ENCODE results near the gene RAI2. TPM values are rescaled to one million over a fixed set of nuclear protein-coding genes. Genes with fewer than 3 reads are reported as not detected.
A peak's percentile ranks its signal among the peaks of the same experiment; 100 is the strongest.

The RAI2 gene
- total and polyA plus RNA-seq, 9 donors: 1.5 to 11.1 (median 8.2) TPM

DNA sequence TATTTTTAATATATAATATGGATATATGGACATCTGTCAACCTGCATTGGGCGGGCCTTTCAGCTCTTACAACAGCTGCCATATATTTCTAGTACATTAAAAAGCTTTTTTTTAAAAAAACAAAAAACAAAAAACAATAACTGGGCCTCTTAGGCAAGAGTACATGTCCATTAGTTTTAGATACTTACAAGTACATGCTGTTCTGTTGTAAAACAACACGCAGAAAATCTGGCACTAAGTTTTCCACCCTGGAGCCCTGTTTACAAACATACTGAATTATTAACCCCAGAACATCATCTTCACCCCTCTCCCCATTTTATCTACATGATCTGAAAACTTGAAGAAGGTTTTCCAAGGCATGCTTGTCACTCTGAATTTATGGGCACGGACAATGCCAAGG lies 29.8 kb downstream of the RAI2 start:
- no peaks in the 10 kb centered on the region for H3K9me3 ChIP-seq (replicated peaks; ENCODE audit: control insufficient read depth, low read depth, low read length)
- WGBS (ENCODE audit: insufficient coverage): 40% methylated on average over 1 of the region's 3 CpGs
- no peak for DNase-seq
- no peaks in the 10 kb centered on the region for H3K4me1 ChIP-seq (ENCODE audit: control insufficient read depth, insufficient read depth, low read length)
- peaks cover 34% of the 10 kb centered on the region for H3K27me3 ChIP-seq (ENCODE audit: control insufficient read depth, insufficient read depth, low read length)
- no peak overlapping the region for H3K27ac ChIP-seq (ENCODE audit: low read length)
- H3K36me3 ChIP-seq (ENCODE audit: control insufficient read depth, insufficient read depth, low read length): no peaks in the 10 kb centered on the region
- H3K4me3 ChIP-seq (ENCODE audit: low read length): no peak overlapping the region

DNA sequence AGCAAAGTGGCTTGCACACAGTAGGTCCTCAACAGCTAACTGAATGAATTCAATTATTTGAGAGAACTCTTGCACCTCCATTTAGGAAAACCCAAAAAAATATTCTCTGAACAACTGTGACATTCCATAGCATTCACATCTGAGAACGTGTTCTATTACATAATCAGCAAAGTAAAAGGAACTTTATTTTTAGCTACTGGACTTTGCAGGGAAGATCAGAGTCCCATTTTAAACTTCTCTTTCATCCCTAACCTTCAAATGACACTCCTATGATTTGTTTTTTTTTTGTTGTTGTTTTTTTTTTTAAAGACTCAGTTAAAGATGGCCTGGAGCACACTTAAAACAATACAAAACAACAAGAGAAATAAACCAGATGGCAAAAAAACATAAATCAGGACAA lies 30.9 kb downstream of the RAI2 start:
- H3K4me1 ChIP-seq (ENCODE audit: control insufficient read depth, insufficient read depth, low read length): no peaks in the 10 kb centered on the region
- no peak overlapping the region for H3K4me3 ChIP-seq (ENCODE audit: low read length)
- H3K27me3 ChIP-seq (ENCODE audit: control insufficient read depth, insufficient read depth, low read length): peaks cover 34% of the 10 kb centered on the region
- H3K36me3 ChIP-seq (ENCODE audit: control insufficient read depth, insufficient read depth, low read length): no peaks in the 10 kb centered on the region
- no peak overlapping the region for H3K27ac ChIP-seq (ENCODE audit: low read length)
- no peak for DNase-seq
- H3K9me3 ChIP-seq (replicated peaks; ENCODE audit: control insufficient read depth, low read depth, low read length): no peaks in the 10 kb centered on the region
- WGBS (ENCODE audit: insufficient coverage): no CpG with 5 or more reads among the region's 1 CpG

DNA sequence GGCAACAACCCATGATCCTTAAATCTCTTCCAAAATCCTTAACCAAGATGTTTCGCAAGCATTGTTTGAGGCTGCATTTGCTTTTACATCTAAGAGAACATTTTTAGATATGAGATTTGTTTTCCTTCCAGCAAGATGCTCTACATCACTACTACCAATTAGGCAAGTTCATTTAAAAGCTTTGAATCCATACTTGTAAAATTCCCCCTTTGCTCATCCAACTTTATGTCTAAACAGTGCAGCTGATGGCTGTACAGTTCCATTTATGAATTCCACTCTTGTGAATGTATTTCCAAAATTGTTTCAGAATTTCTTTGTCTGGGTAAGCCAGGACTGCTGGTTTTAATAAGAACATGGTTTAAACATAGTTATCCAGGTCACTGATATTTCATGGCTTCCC lies 31.5 kb downstream of the RAI2 start:
- H3K4me1 ChIP-seq (ENCODE audit: control insufficient read depth, insufficient read depth, low read length): no peaks in the 10 kb centered on the region
- H3K9me3 ChIP-seq (replicated peaks; ENCODE audit: control insufficient read depth, low read depth, low read length): no peaks in the 10 kb centered on the region
- no peak for DNase-seq
- no CpG with 5 or more reads among the region's 1 CpG for WGBS (ENCODE audit: insufficient coverage)
- H3K36me3 ChIP-seq (ENCODE audit: control insufficient read depth, insufficient read depth, low read length): no peaks in the 10 kb centered on the region
- no peak overlapping the region for H3K4me3 ChIP-seq (ENCODE audit: low read length)
- H3K27me3 ChIP-seq (ENCODE audit: control insufficient read depth, insufficient read depth, low read length): peaks cover 30% of the 10 kb centered on the region
- no peak overlapping the region for H3K27ac ChIP-seq (ENCODE audit: low read length)

DNA sequence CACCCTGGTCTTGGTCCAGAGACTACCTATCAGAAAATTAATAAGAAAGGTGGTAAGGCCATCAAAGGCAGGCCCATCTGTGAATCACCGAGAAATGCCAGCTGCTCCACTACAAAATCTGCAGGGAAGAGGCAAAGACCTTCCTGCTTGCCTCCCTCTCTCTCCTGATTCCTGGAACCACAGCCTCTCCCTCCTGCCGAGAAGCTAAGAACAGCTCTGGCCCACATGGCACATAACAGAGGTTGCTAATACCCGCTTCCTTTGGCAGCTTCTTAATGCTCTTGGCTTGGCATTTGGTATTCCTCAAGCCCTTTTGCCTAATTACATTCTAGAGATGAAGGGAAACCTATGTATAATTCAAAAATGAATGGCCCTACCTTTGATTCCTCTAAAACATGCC lies 32.9 kb downstream of the RAI2 start:
- no peak overlapping the region for H3K27ac ChIP-seq (ENCODE audit: low read length)
- DNase-seq: no peak
- no peaks in the 10 kb centered on the region for H3K36me3 ChIP-seq (ENCODE audit: control insufficient read depth, insufficient read depth, low read length)
- 85% methylated on average over 2 of the region's 3 CpGs for WGBS (ENCODE audit: insufficient coverage)
- peaks cover 36% of the 10 kb centered on the region for H3K27me3 ChIP-seq (ENCODE audit: control insufficient read depth, insufficient read depth, low read length)
- no peaks in the 10 kb centered on the region for H3K9me3 ChIP-seq (replicated peaks; ENCODE audit: control insufficient read depth, low read depth, low read length)
- H3K4me3 ChIP-seq (ENCODE audit: low read length): no peak overlapping the region
- H3K4me1 ChIP-seq (ENCODE audit: control insufficient read depth, insufficient read depth, low read length): no peaks in the 10 kb centered on the region

DNA sequence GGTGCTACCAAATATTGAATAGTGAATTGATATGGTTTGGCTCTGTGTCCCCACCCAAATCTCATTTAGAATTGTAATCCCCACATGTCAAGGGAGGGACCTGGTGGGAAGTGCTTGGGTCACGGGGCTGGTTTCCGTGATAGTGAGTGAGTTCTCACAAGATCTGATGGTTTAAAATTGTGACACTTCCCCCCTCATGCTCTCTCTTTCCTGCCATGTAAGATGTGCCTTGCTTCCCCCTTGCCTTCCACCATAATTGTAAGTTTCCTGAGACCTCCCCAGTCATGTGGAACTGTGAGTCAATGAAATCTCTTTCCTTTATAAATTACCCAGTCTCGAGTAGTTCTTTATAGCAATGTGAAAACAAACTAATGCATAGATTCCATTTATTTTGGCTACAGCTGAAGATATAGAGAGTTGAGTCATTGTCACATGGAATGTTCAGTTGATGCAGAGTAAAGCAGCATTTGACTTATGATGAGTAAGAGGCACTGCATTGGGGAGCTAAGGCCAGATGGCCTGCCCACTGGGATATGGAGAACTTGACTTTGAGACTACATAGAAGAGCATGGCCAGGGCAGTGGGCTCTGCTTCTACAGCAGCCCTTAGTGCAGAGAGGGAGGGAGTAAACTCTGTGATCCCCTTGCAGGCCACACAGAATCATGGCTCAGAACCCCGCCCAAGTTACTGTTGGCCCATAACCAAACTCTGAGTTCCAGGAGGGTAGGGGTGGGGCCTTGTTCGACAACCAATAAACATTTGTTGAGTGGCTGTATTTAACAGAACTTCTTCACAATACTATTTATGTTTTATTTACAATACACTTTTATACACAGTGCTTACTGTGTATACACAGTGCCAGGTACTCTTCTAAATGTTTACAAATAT lies 34.2 kb downstream of the RAI2 start:
- H3K9me3 ChIP-seq (replicated peaks; ENCODE audit: control insufficient read depth, low read depth, low read length): no peaks in the 10 kb centered on the region
- peaks cover 28% of the 10 kb centered on the region for H3K27me3 ChIP-seq (ENCODE audit: control insufficient read depth, insufficient read depth, low read length)
- no peak for DNase-seq
- no peaks in the 10 kb centered on the region for H3K36me3 ChIP-seq (ENCODE audit: control insufficient read depth, insufficient read depth, low read length)
- H3K4me1 ChIP-seq (ENCODE audit: control insufficient read depth, insufficient read depth, low read length): no peaks in the 10 kb centered on the region
- no CpG with 5 or more reads among the region's 5 CpGs for WGBS (ENCODE audit: insufficient coverage)
- no peak overlapping the region for H3K4me3 ChIP-seq (ENCODE audit: low read length)
- H3K27ac ChIP-seq (ENCODE audit: low read length): no peak overlapping the region

DNA sequence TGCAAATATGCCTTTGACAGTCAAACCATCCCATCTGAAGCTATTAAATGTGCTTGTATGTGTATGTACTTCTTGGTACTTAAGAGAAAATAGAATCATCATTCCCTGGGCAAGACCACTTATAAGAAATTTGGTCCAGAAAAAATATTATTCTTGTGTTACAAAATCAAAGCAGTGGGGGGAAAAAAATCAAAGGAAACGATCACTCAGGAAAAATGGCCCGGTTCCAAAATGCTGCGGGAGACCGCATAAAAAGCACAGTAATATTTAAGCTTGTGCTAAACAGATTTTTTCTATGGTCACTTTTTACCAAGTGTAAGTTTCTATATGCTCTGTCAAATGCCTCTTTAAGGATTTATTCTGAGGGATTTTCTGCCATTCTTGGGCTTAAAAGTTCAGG lies 36.1 kb downstream of the RAI2 start:
- Histone ChIP-seq H3K36me3 (ENCODE audit: control insufficient read depth, insufficient read depth, low read length) (no peaks in the 10 kb centered on the region), H3K4me1 (ENCODE audit: control insufficient read depth, insufficient read depth, low read length) (no peaks in the 10 kb centered on the region), H3K9me3 (replicated peaks; ENCODE audit: control insufficient read depth, low read depth, low read length) (no peaks in the 10 kb centered on the region), H3K27ac (ENCODE audit: low read length) (no peak overlapping the region), H3K4me3 (ENCODE audit: low read length) (no peak overlapping the region), H3K27me3 (ENCODE audit: control insufficient read depth, insufficient read depth, low read length) (peaks cover 38% of the 10 kb centered on the region)
- WGBS (ENCODE audit: insufficient coverage): no CpG with 5 or more reads among the region's 4 CpGs
- no peak for DNase-seq

DNA sequence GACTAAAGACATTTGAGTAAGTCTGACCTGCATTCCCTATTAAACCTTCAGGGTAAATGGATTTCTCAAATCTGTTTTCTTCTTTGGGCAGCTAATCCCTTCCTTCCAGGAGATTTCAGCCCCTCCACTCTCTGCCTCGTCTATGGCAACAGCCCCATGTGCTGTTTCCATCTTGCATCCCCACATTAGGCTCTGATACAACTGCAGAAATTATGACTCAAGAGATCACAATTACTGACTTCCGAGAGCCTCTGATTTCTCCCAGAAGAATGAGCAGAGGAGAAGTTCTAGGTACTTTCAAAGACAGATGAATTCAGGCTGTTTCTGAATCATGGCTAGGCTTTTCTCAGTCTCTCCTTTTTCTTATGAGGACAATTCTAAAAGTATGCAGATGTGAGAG lies 38.7 kb downstream of the RAI2 start:
- H3K27ac ChIP-seq (ENCODE audit: low read length): no peak overlapping the region
- H3K9me3 ChIP-seq (replicated peaks; ENCODE audit: control insufficient read depth, low read depth, low read length): no peaks in the 10 kb centered on the region
- DNase-seq: no peak
- H3K27me3 ChIP-seq (ENCODE audit: control insufficient read depth, insufficient read depth, low read length): peaks cover 39% of the 10 kb centered on the region
- 20% methylated on average over 1 of the region's 2 CpGs for WGBS (ENCODE audit: insufficient coverage)
- H3K4me1 ChIP-seq (ENCODE audit: control insufficient read depth, insufficient read depth, low read length): peaks cover 6% of the 10 kb centered on the region
- H3K4me3 ChIP-seq (ENCODE audit: low read length): no peak overlapping the region
- H3K36me3 ChIP-seq (ENCODE audit: control insufficient read depth, insufficient read depth, low read length): no peaks in the 10 kb centered on the region

DNA sequence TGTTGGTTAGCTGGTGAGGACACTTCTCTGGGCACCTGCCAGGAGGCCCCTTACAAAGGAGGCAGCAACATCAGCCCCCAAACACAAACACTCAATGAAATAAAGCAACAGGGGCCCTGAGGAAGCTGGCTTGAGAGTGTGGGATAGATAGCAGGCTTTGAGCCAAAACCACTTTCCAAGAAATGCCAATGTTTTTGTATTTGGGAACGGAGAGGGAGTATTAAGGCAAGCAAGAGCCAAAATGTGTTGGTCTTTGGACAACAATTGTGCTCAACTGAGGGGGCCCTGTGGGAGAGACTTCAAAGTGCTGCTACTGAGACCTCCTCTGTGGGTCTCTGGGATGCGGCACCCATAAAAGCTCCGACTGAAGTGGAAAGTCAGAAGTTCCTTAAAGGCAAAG lies 41.0 kb downstream of the RAI2 start:
- Histone ChIP-seq H3K9me3 (replicated peaks; ENCODE audit: control insufficient read depth, low read depth, low read length) (no peaks in the 10 kb centered on the region), H3K36me3 (ENCODE audit: control insufficient read depth, insufficient read depth, low read length) (no peaks in the 10 kb centered on the region), H3K4me1 (ENCODE audit: control insufficient read depth, insufficient read depth, low read length) (peaks cover 8% of the 10 kb centered on the region), H3K4me3 (ENCODE audit: low read length) (no peak overlapping the region), H3K27ac (ENCODE audit: low read length) (no peak overlapping the region), H3K27me3 (ENCODE audit: control insufficient read depth, insufficient read depth, low read length) (peaks cover 44% of the 10 kb centered on the region)
- 29% methylated on average over 1 of the region's 3 CpGs for WGBS (ENCODE audit: insufficient coverage)
- DNase-seq: no peak

DNA sequence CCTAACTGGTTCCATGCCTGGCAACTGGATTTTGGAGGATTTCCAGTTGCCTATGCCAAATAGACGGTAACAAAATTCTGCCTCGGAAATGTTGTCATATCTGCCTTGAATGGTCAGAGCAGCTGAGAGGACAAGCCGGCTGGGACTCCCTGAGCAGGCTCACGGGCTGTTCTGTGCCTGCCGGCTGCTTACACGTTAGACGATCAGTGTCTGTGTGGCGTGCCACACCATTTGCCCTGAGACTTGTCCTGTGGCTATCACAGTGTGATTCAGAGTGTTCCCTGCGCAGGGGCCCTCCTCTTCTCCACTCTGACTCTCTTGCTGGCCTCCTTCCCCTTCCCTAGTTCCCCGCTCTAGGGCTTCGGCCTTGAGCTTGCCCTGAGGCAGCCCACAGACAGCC lies 42.4 kb downstream of the RAI2 start:
- Histone ChIP-seq H3K4me3 (ENCODE audit: low read length) (no peak overlapping the region), H3K27ac (ENCODE audit: low read length) (no peak overlapping the region), H3K4me1 (ENCODE audit: control insufficient read depth, insufficient read depth, low read length) (peaks cover 8% of the 10 kb centered on the region), H3K9me3 (replicated peaks; ENCODE audit: control insufficient read depth, low read depth, low read length) (no peaks in the 10 kb centered on the region), H3K36me3 (ENCODE audit: control insufficient read depth, insufficient read depth, low read length) (no peaks in the 10 kb centered on the region), H3K27me3 (ENCODE audit: control insufficient read depth, insufficient read depth, low read length) (peaks cover 46% of the 10 kb centered on the region)
- WGBS (ENCODE audit: insufficient coverage): 74% methylated on average over 9 of the region's 11 CpGs
- DNase-seq: peak; percentile 43

DNA sequence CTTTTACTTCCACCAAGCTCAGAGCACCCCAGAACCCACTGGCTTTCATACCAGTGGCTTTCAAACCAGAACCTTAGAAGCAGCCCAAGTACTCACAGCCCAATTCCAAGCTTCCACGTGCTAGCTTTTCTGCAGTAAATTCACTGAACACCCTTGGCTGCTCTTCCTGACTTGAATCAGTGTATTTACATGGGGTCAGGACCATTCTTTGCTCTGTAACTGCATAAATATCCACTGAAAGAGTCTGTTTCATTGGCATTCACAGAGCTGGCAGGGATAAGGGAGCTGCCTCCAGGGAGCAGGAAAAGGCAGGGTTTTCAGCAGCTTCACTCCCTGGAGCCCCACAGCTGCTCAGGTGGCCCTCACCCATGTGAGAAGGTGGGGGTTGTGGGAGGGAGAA lies 43.8 kb downstream of the RAI2 start:
- Histone ChIP-seq H3K4me3 (ENCODE audit: low read length) (no peak overlapping the region), H3K9me3 (replicated peaks; ENCODE audit: control insufficient read depth, low read depth, low read length) (no peaks in the 10 kb centered on the region), H3K27me3 (ENCODE audit: control insufficient read depth, insufficient read depth, low read length) (peaks cover 41% of the 10 kb centered on the region), H3K4me1 (ENCODE audit: control insufficient read depth, insufficient read depth, low read length) (peaks cover 8% of the 10 kb centered on the region), H3K27ac (ENCODE audit: low read length) (no peak overlapping the region), H3K36me3 (ENCODE audit: control insufficient read depth, insufficient read depth, low read length) (no peaks in the 10 kb centered on the region)
- no CpG with 5 or more reads among the region's 1 CpG for WGBS (ENCODE audit: insufficient coverage)
- DNase-seq: no peak

All from muscle of leg (tissue), 11 donors.